ENCODE results near the gene RAMP3.

GRCh38 chr7:45122975-45123860 lies 34.4 kb upstream of the RAMP3 start:
- no peak for TF ChIP-seq YY1 (IDR thresholded peaks at IDR 0.05; ENCODE audit: low read depth)
- TF ChIP-seq EP300 (IDR thresholded peaks at IDR 0.05; ENCODE audit: borderline replicate concordance), result no peak
- TF ChIP-seq RAD21 (IDR thresholded peaks at IDR 0.05; ENCODE audit: low read depth), result no peak
- TF ChIP-seq TCF12 (IDR thresholded peaks at IDR 0.05; ENCODE audit: low read depth), result no peak
- TF ChIP-seq, protein P1, sequence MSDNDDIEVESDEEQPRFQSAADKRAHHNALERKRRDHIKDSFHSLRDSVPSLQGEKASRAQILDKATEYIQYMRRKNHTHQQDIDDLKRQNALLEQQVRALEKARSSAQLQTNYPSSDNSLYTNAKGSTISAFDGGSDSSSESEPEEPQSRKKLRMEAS (IDR thresholded peaks at IDR 0.05), result no peak
